HG02642 (cell line): ENCODE data around the gene COMMD7.

Source experiments
- ATAC-seq: cut with Tn5 transposase; IDR thresholded peaks from one replicate; pipeline ENCODE4 v1.9.1; 2021; ENCODE audit warnings: mild to moderate bottlenecking; ENCODE audit not compliant: unreplicated experiment, poor library complexity

COMMD7 gene

DNA sequence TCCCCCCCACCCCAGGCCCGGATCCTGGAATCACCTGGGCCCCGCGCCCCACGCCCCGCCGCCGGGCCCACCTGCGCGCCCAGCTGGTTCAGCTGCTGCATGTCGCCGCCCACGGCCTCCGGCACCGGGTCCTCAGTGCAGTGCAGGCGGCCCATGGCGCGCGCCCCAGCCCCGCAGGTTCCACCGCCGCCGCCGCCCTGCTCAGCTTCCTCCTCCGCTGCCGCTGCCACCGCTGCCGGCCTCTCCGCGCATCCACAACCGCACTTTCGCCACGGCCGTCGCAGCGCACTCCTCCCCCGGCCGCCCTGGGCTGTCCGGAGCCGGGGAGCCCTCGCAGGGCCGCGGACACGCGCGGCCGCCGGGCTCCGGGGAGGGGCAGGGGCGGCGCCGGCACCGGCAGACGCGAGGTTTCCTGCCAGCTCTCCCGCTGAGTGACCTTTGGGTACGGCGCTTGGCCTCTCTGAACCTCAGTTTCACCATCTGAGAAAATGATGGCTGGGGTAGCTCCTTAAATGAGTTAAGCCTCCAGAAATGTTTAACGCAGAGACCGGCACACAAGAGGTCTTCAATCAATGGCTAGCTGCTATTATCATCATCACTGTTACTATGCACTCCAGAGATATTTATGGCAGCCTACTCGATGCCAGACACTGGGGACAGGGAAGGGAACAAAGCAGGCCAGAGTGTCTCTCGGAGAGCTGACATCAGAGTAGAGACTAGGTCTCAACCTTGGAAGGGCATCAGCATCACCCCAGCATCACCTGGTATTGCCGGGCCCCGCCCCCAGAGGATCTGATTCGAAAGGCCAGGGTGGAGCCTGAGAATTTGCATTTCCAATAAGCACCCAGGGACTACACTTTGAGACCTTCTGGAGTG is at the start of gene COMMD7:
Gene COMMD7 (minus strand): TSS at position 231 of the 876 bp plus-strand sequence. CDS start 76 bp downstream, at position 155.
- ATAC-seq = peak; percentile 70

DNA sequence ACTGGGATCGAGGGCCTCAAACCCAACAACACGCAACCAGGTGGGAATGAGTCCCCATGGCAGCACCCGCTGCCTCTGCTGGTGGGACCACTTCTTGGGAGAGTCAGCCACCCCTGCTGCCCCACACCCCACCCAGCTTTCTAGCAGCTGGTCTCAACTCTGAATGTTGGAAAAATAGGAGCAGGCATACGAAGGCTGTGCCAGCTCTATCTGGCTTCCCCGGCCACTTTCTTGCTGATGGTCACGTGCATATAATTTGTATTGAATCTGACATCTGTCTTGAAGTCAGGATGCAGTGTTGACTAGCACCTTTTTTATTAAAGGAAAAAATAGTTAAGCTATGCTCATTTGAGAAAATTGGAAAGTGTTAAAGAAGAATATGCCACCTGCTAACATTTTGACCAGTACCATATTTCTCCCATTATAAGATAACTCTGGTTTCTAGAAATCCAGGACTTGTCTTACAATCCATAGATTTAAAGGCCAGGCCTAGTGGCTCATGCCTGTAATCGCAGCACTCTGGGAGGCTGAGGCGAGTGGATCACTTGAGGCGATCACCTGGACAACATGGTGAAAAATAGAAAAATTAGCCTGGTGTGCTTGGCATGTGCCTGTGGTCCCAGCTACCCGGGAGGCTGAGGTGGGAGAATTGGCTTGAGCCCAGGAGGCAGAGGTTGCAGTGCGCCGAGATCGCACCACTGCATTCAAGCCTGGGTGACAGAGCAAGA is 49.6 kb upstream of the COMMD7 start:
- ATAC-seq = no peak

DNA sequence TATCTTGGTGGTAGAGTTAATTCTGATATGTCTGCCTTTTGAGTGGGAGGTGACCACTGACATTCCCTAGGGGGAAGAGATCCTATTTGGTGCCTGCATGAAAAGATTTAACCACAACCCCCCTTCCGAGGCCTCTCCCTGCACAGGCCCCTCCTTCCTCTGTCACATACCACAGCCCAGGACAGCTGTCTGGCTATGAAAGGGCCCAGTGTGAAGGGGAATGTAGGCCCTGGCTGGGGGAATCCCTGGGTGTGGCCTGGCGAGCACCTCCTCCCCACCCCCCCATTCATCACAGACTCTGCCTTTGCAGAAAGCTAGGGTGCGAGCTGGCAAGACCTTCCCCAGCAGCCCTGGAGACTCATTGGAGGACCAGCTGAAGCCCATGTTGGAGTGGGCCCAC is 49.0 kb upstream of the COMMD7 start:
- ATAC-seq = peak; percentile 77

DNA sequence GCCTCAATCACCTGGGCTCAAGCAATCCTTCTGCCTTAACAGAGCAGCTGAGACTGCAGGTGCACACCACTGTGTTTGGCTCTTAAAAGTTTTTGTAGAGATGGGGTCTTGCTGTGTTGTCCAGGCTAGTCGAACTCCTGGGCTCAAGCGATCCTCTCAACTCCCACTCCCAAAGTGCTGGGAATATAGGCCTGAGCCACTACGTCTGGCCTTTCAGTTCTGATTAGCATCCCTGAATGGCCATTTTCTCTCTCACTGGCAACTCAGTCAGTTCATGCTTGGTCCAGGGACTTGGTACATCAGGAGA is 47.4 kb upstream of the COMMD7 start:
- no peak for ATAC-seq

GRCh38 chr20:32789896-32790750 is 46.9 kb upstream of the COMMD7 start:
- peak; percentile 56 for ATAC-seq

- no peak for ATAC-seq
Observed at GRCh38 chr20:32787168-32787567, 43.9 kb upstream of the COMMD7 start.

- ATAC-seq = no peak
Observed at GRCh38 chr20:32786059-32786760, 42.9 kb upstream of the COMMD7 start.

DNA sequence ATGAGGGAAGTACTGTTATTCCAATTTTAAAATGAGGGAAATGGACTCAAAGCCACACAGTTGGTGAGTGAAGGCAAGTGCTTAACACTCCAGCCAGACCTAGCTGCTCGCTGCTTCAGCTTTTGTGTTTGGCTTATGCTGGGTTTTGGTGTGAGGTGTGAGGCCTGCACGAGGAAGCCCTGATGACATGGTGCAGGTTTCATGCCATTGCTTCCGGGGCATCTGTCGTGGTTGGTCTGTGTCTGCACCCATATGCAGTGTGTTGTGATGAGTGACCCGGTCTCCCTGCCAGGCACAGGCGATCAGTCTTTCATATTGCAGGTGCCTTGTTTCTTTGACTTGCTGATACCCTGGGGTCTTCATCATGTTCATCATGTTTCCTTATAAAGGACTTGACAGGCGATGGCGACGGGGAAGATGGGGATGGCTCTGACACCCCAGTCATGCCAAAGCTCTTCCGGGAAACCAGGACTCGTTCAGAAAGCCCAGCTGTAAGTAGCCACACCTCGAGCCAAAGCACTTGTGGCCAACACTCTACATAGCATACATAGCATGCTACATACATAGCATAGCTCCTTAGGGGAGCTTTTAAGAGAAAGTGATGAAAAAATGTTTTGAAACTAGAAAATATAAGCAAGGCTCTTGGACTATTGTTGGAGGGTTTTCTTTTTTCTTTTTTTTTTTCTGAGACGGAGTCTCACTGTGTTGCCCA is 41.3 kb upstream of the COMMD7 start:
- no peak for ATAC-seq

DNA sequence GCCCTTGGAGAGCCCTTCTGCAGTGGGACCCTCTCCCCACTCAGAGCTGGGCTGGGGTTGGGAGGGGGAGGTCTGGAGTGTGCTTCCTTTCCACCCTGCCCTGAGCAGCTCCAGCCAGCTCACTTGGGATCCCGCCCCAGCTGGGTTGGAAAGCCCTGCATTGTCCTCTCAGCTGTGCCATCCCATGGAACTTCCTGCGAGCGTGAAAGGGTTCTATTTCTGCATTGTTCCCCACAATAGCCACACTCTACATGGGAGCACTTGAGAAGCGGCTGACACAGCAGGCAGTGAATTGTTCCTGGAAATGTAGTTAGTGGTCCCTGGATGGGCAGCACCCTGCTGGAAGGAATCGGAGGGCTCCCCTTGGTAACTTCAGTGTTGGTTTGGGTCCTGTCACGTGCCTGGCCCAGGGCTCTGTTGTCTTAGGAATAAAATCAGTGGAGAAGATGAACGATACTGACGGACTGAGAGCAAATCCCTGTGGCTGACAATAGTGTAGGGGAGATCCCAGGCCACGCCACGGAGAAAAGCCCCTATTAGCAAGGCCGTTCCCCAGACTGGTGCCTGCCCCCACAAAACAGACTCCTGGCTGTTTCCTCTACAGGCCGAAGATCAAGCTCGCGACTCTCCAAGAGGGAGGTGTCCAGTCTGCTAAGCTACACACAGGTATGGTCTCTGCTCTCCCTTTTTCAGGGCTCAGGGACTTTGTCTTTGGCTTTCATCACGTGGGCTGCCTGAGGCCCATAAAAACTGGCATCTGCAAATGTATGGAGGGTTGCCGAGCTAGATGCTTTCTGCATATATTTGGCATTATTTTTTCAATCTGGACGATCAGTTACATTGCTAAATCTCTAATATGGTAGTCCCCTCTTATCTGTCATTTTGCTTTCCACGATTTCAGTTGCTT is 37.7 kb upstream of the COMMD7 start:
- no peak for ATAC-seq

GRCh38 chr20:32780278-32780677 is 37.0 kb upstream of the COMMD7 start:
- no peak for ATAC-seq

DNA sequence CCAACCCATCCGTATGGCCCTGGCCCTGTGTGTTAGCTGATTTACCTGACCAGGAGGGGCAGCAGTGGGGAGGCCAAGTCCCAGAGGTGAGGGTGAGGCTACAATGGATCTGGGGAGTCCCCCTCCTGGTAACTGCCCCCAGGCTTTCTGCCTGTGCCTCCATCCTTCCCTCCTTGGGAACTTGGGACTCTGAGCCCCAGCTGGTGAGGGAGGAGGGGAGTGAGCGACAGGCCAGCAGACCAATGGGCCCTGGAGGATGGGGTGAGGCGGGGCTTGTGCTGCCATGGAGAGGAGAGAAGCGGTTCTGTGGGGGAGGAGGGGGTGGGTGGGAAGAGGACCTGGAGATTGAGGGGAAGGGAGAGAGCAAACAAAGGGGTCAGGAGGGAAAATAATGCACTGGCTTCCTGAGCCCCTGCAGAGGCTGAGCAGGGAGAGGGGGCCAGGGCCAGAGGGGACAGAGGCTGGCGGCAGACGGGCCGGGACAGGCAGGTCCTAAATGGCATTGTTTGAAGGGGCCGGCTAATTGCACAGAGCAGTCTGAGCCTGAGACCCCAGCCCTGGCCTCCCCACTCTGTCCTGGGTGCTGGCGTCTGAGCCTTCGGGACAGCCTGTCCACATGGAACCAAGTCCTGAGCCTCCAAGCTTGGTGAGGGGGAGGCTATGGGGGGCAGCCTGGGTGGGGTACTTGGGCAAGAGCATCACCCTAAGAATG is 36.4 kb upstream of the COMMD7 start:
- no peak for ATAC-seq

- no peak for ATAC-seq
Observed at GRCh38 chr20:32777177-32777956, 34.1 kb upstream of the COMMD7 start.

DNA sequence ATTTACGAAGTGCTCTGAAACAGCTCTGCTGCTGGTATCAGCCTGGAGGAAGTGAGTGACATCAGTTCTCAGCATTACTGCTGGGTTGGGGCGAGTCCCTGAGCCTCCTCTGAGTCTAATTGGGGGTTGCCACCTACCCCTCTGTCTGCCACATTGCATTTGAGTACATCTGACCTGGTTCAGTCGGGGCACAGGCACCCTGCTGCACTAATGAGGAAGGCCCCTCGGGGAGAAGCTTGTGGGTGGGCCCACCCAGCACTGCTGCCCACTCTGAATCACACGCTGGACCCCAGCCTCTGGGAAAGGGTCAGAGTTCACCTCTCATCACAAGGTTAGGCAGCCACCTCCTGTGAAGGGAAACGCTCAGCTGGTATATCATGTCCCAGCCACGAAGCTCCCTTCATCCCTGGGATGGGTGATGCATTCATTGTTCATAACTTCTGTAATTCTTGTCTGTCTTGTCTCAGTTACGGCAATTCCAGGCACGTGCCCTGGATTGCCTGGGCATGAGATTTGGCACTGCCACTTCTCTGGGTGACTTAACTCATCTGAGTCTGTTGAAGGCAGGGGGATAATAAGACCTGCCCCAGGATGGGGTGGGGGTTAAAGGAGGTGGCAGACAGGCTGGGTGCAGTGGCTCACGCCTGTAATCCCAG is 32.2 kb upstream of the COMMD7 start:
- ATAC-seq = no peak

DNA sequence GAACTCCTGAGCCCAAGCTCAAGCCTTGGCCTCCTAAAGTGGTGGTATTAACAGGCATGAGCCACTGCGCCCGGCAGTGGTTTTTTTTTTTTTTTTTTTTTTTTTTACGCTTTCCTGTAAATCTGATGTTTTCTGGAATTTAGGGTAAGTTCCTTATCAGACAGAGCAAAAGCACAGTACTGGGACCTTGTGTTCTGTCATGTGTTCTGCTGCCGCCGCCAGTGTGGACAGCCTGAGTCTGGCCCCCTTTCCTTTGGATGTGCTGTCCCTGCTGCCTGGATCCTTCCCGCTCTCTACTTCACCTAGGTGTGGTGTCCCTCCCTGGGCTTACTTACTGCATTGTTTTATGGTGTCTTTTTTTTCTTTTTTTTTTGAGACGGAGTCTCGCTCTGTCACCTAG is 30.6 kb upstream of the COMMD7 start:
- ATAC-seq = no peak

DNA sequence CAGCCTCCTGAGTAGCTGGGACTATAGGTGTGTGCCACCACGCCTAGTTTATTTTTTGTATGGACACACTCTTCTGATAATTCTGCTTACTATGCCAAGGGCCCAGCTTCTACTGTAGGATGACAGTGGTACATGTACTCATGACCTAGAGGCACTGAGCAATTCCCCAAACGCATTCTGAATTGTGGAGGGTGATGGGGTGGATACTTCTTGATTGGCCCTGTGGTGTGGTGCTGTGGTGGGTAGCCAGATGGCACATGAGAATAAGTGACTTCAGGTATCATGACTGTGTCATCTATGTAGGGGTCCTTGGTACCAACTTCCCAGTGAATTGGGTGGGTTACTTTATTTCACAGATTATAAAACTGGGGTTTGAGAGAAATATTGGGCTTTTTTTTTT is 30.0 kb upstream of the COMMD7 start:
- ATAC-seq = no peak

DNA sequence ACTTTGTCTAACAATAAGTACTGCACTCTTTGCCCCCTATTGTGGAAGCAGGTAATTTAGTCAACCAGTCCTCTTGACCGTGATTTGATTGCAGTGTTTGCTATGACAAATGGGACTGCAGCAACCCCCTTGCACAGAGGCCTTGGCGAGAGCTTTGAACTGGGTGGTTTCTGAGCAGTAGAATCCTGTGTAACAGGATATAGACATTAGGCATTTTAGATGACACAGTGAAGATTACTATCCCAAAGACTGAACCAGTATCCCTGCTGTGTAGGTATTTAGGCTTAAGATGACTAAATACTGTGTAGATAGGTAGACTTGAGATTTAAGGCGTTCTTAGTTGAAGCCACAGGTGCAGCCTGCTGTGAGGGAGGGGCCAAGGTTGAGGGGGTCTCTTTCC is 28.8 kb upstream of the COMMD7 start:
- no peak for ATAC-seq
